PFSK-1 (cell line): ENCODE results near the gene LSR.

Source experiments
- FOXP2 ChIP-seq: optimal IDR thresholded peaks from 2 replicates; pipeline ENCODE3; 2011; ENCODE audit warnings: borderline replicate concordance, control low read depth, inconsistent platforms; ENCODE audit not compliant: insufficient read depth; ENCODE audit errors: extremely low read length, extremely low read depth
- POLR2AphosphoS5 ChIP-seq: IDR thresholded peaks from 2 replicates; pipeline ENCODE4 v1.6.1; 2012; ENCODE audit warnings: low read depth, mild to moderate bottlenecking, control low read depth, low read length, moderate library complexity
- SIN3A ChIP-seq: IDR thresholded peaks from 2 replicates; pipeline ENCODE4 v1.6.1; 2012; ENCODE audit warnings: mild to moderate bottlenecking, low read length, moderate library complexity, borderline replicate concordance; ENCODE audit not compliant: insufficient read depth
- TAF1 ChIP-seq: IDR thresholded peaks from 2 replicates; pipeline ENCODE4 v1.6.1; 2012; ENCODE audit warnings: low read length, control low read depth, borderline replicate concordance; ENCODE audit not compliant: insufficient read depth
- TF ChIP-seq, protein P1 (sequence below), 2 experiments: IDR thresholded peaks; 2 replicates each; pipeline versions ENCODE4 v1.6.1 to v1.8.0; 2011 to 2012; ENCODE audit warnings: low read depth in 2 of 2, low read length in 2 of 2, control low read depth in 1 of 2, inconsistent platforms in 1 of 2, mild to moderate bottlenecking in 1 of 2, moderate library complexity in 1 of 2; ENCODE audit not compliant: insufficient read depth in 1 of 2

Gene LSR

DNA sequence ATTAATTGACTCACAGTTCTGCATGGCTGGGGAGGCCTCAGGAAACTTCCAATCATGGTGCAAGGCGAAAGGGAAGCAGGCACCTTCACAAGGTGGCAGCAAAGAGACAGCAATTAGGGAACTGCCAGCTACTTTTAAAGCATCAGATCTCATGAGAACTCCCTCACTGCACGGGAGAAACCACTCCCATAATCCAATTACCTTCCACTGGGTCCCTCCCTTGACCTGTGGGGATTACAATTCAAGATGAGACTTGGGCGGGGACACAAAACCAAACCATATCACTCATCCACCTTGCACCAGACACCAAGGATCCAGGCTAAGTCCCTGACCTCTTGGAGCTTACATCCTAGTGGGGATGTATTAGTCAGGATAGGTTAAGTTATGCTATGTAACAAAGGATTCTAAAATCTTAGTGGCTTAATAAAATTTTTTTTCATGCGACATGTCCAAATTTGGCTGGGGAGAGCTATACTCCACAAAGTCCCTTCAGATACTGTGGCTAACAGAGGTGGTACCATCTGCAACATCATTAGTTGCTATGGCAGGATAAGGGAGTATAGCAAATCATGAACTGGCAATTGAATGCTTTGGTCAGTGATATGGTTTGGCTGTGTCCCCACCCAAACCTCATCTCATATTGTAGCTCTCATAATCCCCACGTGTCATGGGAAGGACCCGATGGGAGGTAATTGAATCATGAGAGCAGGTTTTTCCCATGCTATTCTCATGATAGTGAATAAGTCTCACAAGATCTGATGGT, 12.0 kb upstream of the LSR start:
- TF ChIP-seq FOXP2 (no peak), POLR2AphosphoS5 (no peak), SIN3A (no peak), TAF1 (no peak)
- TF ChIP-seq, protein P1, sequence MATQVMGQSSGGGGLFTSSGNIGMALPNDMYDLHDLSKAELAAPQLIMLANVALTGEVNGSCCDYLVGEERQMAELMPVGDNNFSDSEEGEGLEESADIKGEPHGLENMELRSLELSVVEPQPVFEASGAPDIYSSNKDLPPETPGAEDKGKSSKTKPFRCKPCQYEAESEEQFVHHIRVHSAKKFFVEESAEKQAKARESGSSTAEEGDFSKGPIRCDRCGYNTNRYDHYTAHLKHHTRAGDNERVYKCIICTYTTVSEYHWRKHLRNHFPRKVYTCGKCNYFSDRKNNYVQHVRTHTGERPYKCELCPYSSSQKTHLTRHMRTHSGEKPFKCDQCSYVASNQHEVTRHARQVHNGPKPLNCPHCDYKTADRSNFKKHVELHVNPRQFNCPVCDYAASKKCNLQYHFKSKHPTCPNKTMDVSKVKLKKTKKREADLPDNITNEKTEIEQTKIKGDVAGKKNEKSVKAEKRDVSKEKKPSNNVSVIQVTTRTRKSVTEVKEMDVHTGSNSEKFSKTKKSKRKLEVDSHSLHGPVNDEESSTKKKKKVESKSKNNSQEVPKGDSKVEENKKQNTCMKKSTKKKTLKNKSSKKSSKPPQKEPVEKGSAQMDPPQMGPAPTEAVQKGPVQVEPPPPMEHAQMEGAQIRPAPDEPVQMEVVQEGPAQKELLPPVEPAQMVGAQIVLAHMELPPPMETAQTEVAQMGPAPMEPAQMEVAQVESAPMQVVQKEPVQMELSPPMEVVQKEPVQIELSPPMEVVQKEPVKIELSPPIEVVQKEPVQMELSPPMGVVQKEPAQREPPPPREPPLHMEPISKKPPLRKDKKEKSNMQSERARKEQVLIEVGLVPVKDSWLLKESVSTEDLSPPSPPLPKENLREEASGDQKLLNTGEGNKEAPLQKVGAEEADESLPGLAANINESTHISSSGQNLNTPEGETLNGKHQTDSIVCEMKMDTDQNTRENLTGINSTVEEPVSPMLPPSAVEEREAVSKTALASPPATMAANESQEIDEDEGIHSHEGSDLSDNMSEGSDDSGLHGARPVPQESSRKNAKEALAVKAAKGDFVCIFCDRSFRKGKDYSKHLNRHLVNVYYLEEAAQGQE (IDR thresholded peaks at IDR 0.05; ENCODE audit: insufficient read depth in 1 of 2, low read depth in 2 of 2, low read length in 2 of 2) = no peak

DNA sequence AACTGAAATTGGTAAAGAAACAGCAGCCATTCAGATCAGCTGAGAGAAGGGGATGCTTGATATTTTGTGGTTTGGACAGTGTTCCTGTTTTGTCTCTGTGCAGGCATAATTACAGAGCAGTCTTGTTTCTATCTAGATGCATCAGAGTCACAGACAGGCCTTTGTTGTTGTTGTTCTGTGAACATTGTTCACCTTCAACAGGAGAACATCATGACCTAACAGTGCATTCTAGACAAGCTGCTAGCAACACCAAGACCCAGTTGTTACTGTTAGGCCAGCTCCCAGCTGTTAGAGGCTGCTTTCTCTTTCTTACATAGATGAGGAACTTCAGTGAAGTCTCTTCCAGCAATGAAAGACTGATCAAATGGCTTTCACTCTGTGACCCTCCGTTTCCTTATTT, 8.5 kb upstream of the LSR start:
- TF ChIP-seq FOXP2 = no peak
- TF ChIP-seq TAF1 = no peak
- no peak for TF ChIP-seq POLR2AphosphoS5
- no peak for TF ChIP-seq SIN3A
- TF ChIP-seq, protein P1 (IDR thresholded peaks at IDR 0.05; ENCODE audit: insufficient read depth in 1 of 2, low read depth in 2 of 2, low read length in 2 of 2) = no peak

DNA sequence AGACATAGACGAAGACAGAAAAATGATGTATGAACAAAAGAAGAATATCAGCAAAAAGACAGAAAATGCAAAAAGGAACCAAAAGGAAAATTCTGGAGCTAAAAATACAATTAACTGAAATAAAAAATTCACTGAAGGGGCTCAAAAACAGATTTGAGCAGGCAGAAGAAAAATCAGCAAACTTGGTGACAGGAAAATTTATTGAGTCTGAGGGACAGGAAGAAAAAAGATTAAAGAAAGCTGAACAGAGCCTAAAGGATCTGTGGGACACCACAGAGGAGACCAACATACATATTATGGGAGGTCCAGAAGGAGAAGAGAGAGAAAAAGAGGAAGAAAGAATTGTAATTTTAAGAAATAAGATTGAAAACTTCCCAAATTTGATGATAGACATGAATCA, 7.4 kb upstream of the LSR start:
- no peak for TF ChIP-seq POLR2AphosphoS5
- TF ChIP-seq FOXP2 = no peak
- TF ChIP-seq SIN3A = no peak
- TF ChIP-seq TAF1 = no peak
- TF ChIP-seq, protein P1 (IDR thresholded peaks at IDR 0.05; ENCODE audit: insufficient read depth in 1 of 2, low read depth in 2 of 2, low read length in 2 of 2) = no peak

DNA sequence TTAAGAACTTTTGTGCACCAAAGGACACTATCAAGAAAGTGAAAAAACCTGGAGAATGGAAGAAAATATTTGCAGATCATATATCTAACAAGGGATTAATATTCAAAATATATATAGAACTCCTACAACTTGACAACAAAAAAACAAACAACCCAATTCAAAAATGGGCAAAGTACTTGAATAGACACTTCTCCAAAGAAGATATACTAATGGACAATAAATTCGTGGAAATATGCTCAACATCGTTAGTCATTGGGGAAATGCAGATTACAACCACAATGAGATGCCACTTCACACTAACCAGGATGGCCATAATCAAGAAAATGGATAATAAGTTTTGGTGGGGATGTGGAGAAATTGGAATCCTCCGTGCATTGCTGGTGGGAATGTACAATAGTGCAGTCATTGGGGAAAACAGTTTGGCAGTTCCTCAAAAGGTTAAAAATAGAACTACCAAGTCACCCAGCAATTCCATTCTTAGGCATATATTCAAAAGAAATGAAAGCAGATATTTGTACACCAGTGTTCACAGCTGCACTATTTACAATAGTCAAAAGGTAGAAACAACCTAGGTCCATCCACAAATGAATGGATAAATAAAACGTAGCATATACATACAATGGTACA, 2.2 kb upstream of the LSR start:
- TF ChIP-seq TAF1 (no peak), POLR2AphosphoS5 (no peak), SIN3A (no peak), FOXP2 (no peak)
- TF ChIP-seq, protein P1 (IDR thresholded peaks at IDR 0.05; ENCODE audit: insufficient read depth in 1 of 2, low read depth in 2 of 2, low read length in 2 of 2) = no peak
